ENCODE results near the gene XIAP.
A peak's percentile ranks its signal among the peaks of the same experiment; 100 is the strongest.
"Not testable (repeated sequence)": the region's sequence is repeated elsewhere in the genome, so short reads cannot be mapped to it uniquely, and the experiment has no call there.

XIAP gene

GRCh38 chrX:123859846-123860838 lies at the start of gene XIAP:
Gene XIAP, plus strand, starts transcription at chrX:123860053. Its CDS starts 25,610 bp downstream, at chrX:123885663.
- DNase-seq = peak; percentile 35 to 40

GRCh38 chrX:123814343-123814742 lies 45.5 kb upstream of the XIAP start:
- DNase-seq = no peak

- DNase-seq = not testable (repeated sequence)
These were observed 44.9 kb upstream of the XIAP start for GRCh38 chrX:123814934-123815394.

GRCh38 chrX:123817288-123817894 lies 42.5 kb upstream of the XIAP start:
- no peak for DNase-seq

- no peak for DNase-seq
These were observed 41.6 kb upstream of the XIAP start for GRCh38 chrX:123818243-123818642.

GRCh38 chrX:123822965-123823364 lies 36.9 kb upstream of the XIAP start:
- no peak for DNase-seq

GRCh38 chrX:123830309-123830708 lies 29.5 kb upstream of the XIAP start:
- no peak for DNase-seq

GRCh38 chrX:123833387-123833786 lies 26.5 kb upstream of the XIAP start:
- DNase-seq = peak; percentile 46 to 48

GRCh38 chrX:123834116-123834515 lies 25.7 kb upstream of the XIAP start:
- no peak for DNase-seq

GRCh38 chrX:123835661-123836371 lies 24.0 kb upstream of the XIAP start:
- no peak for DNase-seq

- not testable (repeated sequence) for DNase-seq
These were observed 14.7 kb upstream of the XIAP start for GRCh38 chrX:123845129-123845528.

GRCh38 chrX:123846577-123847038 lies 13.2 kb upstream of the XIAP start:
- DNase-seq = no peak

GRCh38 chrX:123847056-123847455 lies 12.8 kb upstream of the XIAP start:
- no peak for DNase-seq

GRCh38 chrX:123849096-123849495 lies 10.8 kb upstream of the XIAP start:
- no peak for DNase-seq

GRCh38 chrX:123849906-123850305 lies 9.9 kb upstream of the XIAP start:
- not testable (repeated sequence) for DNase-seq

GRCh38 chrX:123851079-123851478 lies 8.8 kb upstream of the XIAP start:
- no peak for DNase-seq

- DNase-seq = no peak
These were observed 5.5 kb upstream of the XIAP start for GRCh38 chrX:123854329-123854728.

GRCh38 chrX:123859409-123859845 lies 426 bp upstream of the XIAP start:
- DNase-seq = peak in 1 of 2 experiments; percentile 28

- no peak for DNase-seq
These were observed 1.1 kb downstream of the XIAP start for GRCh38 chrX:123860983-123861382.

- DNase-seq = no peak
These were observed 9.6 kb downstream of the XIAP start for GRCh38 chrX:123869488-123869887.

- no peak for DNase-seq
These were observed 11.5 kb downstream of the XIAP start for GRCh38 chrX:123871309-123871708.

- no peak for DNase-seq
These were observed 14.1 kb downstream of the XIAP start for GRCh38 chrX:123873956-123874355.

- DNase-seq = no peak
These were observed 16.3 kb downstream of the XIAP start for GRCh38 chrX:123876177-123876576.

Measured in activated CD4-positive, alpha-beta T cell treated with anti-CD3 and anti-CD28 coated beads, Interleukin-2, amount 50 U/mL, for 4 hours (primary cell).